GM23248 (cell line): ENCODE data around the gene SLC13A3.

Experiments used
- EZH2 ChIP-seq: fragments of 200-600 bp; sonication (generic); IDR thresholded peaks from 2 replicates; pipeline ENCODE4 v1.6.1; 2018; ENCODE audit warnings: antibody characterized with exemption, mild to moderate bottlenecking; ENCODE audit not compliant: insufficient read depth, poor library complexity, severe bottlenecking
- EZH2phosphoT487 ChIP-seq: fragments of 200-600 bp; sonication (generic); IDR thresholded peaks from 2 replicates; pipeline ENCODE4 v1.6.1; 2018; ENCODE audit warnings: antibody characterized with exemption, moderate library complexity, mild to moderate bottlenecking, low read depth; ENCODE audit not compliant: insufficient read depth

DNA sequence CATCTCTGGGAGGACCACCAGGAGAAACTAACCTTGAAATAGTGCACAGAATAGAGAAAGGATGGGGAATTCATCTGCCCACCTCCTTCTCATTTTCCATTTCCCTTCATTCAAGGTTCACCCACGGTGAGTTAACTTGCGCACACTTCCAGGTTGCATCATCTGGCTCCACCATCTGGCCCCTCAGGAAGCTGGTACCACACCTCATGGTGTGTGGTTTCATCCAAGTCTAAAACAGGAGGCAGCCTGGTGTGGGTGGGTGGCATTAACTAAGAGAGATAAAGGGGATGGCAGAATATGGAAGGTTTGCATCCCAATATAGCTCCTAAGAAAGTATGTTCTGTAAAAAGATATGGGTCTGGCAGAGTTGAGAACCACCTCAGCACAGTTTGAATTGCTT lies 141.7 kb downstream of the SLC13A3 start:
- TF ChIP-seq EZH2phosphoT487 (no peak), EZH2 (no peak)
